ENCODE results near the gene ARL4A.

ARL4A gene

DNA sequence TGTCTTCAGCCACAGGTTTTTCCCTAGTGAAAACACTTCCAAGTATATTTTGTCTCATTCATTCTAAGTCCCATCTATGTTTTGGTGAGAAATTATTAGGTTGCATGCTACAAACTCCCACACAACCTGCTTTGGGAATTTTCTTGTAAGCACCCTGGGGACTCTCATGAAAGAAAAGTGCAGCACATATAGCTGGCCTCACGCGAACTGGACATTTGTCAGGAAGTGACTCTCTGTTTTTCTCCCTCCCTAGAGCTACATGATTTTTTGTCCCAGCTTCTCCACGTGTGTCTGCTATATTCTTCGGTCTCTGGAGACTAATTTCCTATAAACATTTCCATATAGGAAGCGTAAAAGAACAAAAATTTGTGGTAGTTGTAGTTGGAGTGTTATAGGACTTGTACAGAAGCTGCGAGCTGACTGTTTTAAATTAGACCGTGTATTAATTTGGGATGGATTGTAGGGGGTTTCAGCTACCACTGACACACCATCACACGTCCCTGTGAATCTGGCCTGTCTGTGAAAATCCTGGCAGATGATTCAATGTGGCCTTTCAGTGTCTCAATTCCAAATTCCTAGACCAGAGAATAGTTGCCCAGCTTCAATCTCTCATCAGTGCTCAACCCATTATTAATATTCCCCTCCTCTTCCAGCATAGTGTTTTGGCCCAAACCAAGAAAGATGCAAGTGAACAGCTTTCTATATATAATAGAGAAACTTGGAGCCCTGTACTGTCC is 40.2 kb downstream of the ARL4A start:
- DNase-seq, result no peak

DNA sequence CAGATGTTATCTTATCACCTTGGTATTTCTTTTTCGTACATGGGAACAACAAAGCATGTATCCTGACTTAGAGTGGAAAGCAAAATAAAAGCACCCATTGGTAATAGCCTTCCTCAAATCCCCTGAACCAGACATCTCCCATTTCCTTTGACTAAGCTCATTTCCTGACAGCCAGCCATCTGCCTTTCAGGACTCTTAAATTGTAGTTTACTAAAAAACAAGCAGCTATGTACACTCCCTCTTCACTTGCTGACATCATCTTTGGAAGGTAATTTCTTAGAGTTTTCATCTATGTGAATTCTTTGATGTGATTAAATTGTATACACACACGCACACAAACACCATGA is 40.7 kb downstream of the ARL4A start:
- DNase-seq, result no peak

DNA sequence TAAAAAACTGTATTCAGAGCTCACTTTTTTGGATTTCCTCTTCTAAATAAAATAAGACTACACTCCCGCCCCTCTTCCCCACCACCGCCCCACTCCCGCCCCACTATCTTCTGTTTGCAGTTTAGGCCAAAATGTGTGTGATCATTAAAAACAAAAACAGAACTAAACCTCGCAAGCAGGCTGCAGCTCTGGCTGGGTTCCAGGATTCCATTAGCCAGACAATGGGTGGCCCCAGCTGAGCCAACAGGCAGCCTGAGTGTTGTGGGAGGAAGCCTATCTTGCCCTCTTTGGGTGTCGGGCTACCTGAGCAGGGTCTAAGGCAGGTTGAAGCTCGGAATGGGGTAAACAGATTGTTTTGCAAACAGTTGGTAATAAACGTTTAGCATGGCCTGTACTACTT is 41.7 kb downstream of the ARL4A start:
- no peak for DNase-seq

DNA sequence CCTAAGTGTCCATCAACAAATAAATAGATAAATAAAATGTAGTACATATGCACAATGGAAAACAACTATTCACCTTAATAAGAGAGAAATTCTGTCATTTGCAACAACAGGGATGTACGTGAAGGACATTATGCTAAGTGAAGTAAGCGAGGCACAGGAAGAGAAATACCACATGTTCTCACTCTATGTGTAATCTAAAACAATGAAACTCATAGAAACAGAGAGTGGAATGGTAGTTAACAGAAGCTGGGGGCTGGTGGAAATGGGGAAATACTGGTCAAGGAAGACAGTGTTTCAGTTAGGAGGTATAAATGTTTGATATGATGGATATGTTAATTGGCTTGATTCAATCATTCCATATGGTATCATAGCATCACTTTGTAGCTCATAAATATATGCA is 43.1 kb downstream of the ARL4A start:
- no peak for DNase-seq

DNA sequence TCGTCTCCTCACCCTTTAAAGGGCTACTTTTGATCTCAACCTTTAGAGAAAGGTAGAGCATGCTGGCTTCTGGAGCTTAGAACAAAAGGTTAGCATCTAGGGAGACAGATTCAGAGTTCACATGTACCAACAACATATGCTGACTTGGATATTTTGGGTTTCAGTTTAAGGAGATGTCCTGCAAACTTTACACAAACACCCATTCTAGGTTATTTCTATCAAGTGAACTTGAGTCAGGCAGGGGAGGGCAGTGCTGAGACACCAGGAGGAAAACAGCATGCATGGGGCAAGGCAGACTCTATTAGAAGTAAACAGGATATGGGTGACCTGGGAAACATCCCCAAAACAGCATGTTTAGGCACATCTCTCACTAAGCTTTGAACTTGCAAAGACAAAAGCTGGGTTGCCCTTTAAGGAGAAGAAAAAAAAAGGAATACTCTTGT is 43.8 kb downstream of the ARL4A start:
- no peak for DNase-seq

DNA sequence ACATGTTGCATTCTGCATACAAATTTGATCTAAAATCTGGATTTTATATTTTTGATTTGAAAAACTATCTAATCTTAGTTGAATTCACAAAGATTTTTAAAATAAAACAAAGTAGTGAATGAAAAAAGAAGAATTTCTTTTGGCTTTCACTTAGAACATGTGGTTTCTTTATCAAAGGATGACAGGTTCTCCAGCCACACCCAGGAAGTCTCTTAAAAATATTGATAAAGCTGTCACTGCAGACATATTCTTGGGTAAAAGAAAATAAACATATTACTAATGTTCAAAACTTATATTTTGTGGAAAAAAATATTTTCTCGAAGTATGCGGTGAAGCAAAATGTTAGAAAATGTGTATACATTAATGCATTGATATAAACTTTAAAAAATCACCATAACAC is 44.3 kb downstream of the ARL4A start:
- DNase-seq, result no peak

DNA sequence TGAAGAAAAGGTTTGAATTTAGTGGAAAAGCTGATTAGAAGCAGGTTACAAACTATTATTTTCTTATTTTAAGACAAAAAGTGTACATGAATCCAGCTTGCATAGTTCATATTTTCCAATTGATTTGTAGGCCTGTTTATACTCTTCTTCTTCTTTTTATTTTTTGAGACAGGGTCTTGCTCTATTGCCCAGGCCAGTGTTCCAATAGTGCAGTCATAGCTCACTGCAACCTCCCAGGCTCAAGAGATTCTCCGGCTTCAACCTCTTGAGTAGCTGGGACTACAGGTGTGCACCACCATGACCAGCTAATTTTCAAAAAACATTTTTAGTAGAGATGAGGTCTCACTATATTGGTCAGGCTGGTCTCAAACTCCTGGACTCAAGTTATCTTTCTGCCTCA is 45.0 kb downstream of the ARL4A start:
- no peak for DNase-seq

DNA sequence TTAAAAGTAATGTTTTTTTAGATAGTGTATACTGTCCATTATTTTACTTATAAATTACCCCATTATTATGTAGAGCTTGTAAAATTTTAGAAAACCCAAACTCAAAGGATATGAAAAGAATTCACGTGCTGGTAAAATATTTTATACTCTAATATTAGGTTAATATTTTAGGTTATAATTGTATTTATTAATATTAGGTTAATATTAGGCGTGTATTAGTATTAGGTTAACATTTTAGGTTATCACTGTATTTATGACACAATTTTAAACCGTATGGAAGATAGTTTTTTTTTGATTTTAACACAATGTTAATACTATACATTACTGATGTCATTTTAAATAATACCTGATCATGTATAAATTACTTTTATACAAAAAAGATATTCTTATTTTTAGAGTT is 48.5 kb downstream of the ARL4A start:
- no peak for DNase-seq

DNA sequence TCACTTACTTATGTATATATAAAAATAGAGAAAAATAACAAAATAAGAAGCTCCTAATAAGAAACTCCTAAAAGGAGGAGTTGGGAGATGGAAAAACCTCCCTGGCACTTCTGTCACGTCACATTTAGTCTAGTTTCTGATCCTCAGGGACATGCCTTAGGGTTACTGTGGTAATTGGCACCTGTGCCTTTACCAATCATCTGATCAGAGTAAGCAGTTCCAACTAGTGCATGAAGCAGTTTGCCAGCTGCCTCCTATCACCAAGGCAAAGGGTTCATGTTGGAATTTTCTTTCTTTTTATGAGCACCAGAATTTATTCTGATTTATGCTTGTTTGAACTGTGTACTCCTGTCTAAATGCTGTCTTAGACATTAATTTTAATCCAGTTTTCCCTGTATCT is 49.9 kb downstream of the ARL4A start:
- DNase-seq, result no peak

DNA sequence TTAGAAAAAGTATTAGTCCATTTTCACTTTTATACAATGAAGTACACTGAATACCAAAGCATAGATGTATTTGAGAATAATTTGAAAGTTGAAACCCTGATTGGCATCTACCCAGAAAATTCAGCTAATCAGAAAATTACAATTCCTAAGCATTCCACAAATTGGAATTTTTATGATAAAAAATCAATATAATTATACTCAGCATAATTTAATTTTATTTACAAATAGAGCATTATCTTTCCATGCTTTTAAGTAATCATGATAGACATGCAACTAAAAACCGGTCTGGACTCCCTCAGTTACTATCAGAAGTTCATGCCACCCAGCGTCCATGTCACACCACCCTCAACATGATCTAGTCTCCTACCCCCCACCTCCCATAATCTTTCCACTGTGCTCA is 50.4 kb downstream of the ARL4A start:
- DNase-seq, result no peak

DNA sequence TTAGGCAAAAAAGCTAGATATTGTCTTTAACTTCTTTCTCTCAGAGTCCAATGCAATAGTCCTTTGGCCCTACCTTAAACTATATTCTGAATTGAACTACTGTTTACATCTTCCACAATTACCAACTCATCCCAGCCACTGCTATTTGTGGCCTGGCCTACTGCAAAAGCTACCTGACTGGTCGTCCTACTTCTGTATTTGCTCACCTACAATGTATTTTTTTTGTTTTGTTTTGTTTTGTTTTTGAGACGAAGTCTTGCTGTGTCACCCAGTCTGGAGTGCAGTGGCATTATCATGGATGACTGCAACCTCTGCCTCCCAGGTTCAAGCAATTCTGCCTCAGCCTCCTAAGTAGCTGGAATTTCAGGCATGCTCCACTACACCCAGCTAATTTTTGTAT is 51.2 kb downstream of the ARL4A start:
- no peak for DNase-seq

All from T-helper 9 cell (primary cell).